Activated CD4-positive, alpha-beta T cell treated with anti-CD3 and anti-CD28 coated beads for 1 hour (primary cell): ENCODE data around the gene G3BP2.
"Not testable (repeated sequence)": the region's sequence is repeated elsewhere in the genome, so short reads cannot be mapped to it uniquely, and the experiment has no call there.

Experiments used
- DNase-seq: peaks from one replicate; pipeline ENCODE4 v3.0.0-alpha.2; 2020

Gene G3BP2

DNA sequence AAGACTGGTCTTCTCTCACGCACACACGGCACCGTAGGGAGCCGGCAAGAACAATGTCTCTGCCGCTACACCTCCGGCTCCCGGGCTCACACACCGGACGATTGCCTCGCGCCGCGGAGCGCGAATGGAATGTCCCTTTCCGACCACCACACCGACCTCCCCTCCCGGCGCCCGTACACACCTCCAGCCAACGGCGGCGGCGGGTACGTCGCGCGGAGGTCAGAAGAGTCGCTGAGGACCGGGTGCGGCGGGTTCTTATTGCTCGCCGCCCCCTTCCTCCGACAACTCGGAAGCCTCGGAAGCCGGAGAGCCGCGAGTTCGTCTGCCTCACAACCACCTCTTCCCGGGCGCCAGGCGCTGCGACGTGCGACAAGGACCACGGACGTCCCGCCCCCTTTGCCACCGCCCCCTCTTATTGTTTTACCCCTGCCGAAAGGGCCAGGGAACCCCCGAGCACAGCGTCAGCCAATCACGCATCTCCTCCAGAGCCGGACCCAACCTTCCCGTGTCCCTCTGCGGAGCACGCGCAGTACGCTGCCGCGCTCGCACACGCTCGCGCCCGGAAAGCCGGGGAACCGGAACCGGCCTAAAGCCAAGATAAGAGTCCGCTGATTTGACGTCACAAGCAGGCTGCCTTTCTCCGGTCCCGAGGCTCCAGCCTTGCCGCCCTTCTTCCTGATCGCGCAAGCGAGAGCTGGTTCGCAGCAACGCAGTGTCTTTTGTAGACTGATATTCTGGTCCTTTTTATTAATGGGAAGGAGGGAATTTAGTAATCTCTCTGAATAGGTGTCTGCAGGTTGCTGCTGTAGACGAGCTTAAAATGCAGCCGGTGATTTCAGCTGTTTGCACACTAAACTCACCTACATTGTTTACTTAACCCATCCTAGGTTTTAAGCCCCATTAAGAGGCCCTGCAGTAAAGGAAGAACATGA, at the start of gene G3BP2:
Gene G3BP2, minus strand, starts transcription at position 385 of the 932 bp plus-strand sequence. CDS start 11,386 bp downstream, outside the sequence.
- DNase-seq: peak; percentile 96

DNA sequence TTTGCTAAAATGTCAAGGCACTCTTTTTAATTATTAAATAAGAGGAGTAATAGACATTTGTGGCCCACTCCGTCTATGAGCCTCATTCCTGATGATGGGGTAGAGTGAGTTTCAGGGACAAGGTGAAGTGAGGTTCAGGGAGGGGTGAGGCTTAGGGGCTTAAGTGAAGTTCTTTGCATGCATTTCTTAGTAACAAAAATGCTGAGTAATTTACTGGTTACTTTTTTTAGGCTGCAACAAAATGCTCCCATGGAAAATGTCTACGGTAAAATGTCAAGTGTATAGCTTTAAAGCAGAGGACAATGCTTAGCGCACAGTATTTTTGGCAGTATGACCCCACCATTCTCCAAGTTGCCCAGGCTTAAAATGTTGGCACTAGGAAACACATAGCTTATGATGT, 49.2 kb upstream of the G3BP2 start:
- no peak for DNase-seq

DNA sequence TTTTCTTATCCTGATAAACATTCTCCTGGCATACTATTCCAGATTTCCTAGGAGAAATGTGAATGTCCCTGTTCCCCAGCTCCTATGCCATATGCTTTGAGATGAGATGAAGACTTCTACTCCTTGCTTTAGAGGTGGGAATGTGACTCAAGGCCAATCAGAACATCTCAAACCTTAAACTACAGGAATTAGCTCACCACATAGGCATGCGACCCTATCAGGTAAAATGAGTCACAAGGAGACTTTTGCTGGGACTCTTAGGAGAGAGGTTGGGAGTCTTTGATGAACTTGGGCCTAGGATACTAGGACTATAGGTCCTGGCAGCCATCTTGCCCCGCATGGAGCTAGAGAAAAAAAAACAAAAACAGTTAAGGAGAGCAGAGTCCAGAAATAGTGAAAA, 45.3 kb upstream of the G3BP2 start:
- DNase-seq: no peak

DNA sequence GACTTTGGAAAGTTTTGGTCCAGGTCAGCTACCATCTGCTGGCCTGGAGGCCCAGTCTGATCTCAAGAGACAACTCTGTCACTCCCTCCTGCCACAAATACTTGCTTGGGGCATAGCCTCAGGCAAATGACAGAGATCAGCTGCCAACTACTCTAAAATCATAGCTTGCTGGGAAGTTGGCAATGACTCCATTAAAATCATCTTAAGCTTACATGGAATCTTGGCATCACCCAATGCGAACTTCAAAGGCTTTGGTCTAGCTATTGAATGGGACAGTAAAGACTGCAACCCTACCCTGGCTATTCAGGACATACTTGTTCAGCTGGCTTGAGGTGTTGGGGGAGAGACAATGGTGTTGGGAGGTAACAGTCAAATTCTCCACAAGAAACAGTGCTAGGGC, 44.2 kb upstream of the G3BP2 start:
- no peak for DNase-seq

DNA sequence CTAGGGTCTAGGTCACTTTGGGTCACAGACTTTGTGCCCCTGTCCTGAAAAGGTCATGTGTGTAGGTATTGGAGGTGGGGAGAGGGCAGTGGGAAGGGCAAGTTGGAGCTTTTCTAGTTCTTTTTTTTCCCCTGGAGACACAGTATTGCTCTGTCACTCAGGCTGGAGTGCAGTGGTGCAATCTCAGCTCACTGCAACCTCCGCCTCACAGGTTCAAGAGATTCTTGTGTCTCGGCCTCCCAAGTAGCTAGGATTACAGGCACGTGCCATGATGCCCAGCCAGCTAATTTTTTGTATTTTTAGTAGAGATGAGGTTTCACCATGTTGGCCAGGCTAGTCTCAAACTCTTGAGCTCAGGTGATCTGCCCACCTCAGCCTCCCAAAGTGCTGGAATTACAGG, 42.8 kb upstream of the G3BP2 start:
- not testable (repeated sequence) for DNase-seq

DNA sequence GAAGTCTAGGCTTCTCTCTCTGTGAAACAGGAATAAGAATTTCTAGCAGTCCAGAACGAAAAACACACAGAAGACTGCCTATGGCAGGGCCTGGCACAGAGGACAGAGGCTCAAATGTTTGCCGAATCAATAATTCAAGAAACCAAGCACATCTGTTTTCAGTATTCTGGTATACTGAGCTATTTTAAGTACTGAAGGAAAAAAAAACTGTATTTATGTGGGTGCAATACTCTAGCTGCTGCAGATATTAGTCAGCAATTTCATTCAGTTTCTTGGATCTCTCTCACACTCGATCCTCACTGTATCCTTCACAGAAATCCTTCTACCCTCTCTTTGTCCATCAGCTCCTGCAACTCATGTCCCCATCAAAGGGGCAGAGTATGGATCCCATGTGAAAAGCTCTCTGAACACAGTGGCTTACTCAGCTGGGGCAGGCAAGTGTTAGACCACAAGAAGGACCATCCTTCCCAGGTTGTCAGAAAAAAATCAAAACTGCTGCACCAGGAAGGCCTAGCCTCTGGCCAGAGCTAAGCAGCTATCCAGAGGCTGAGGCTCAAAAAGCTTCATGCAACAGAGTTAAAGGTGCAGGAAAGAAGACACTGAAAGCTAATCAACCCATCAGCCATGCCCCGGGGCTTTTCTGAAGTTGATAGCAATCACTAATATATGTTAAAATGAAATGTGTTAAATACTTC, 42.0 kb upstream of the G3BP2 start:
- no peak for DNase-seq

DNA sequence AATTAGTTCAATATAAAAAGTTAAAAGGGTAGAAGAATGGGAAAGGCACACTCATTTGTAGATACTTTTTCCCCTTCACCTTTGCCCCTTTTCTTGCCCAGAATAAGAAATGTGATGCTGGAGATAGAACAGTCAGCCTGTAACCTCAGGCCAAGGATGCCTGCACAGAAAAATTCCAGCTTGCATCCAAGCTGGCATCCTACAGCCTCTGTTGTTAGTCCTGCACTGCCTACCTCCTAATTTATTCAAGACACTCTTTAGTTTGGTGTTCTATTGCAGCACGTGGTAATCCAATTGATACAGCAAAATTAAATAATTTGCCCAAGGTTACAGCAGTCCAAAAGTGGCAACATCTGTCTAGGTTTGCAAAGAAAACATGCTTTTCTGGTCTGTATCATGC, 41.5 kb upstream of the G3BP2 start:
- no peak for DNase-seq

DNA sequence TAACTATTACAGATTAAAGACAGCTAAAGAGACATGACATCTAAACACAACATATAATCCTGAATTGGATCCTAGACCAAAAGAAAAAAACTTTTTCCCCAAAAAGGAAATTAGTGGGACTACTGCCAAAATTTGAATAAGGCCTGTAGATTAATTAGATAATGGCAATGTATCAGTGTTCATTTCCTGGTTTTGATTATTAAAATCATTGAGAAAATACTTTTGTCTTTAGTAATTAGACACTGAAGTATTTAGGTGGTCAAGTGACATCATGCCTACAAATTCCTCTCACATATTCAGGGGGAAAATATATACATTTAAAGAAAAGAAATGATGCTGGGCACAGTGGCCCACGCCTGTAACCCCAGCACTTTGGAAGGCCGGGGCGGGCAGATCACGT, 40.8 kb upstream of the G3BP2 start:
- DNase-seq: no peak

DNA sequence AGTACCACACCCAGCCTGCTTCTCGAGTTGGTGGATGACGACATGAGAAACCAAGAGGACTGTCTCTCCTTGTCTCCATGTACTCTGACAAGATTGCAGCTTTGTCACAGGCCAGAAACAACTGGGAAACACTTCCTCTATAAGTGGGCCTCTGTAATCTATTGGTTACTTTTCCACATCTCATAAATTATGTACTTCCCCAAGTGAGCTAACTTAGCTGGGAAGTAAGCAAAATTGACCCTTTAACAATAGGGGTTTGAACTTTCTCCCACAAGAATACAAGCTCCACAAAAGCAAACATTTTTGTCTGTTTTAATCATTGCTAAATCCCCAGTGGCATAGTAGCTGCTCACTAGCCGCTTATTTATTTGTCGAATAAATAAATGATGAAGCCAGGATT, 37.0 kb upstream of the G3BP2 start:
- DNase-seq: no peak

DNA sequence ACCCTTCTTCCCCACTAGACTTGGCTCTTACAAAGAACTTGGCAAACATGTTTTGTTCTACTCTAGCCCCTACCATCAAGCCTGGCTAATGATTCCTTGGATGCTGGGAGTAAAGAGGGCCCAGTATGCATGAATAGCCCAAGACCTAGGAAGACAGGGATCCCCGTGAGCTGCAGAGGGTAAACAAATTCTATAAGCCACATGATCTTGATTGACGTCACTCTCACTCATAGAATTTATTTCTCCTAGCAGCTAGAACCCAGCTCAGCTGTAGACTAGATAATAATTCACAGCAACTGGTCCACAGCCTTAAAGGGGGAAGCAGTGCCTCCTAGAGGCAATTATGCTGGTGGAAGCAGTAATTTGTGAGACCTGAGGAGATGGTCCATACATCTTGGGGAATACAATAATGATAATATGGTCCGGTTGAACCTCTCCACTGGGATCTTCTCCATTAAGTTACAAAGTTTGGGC, 35.0 kb upstream of the G3BP2 start:
- no peak for DNase-seq

DNA sequence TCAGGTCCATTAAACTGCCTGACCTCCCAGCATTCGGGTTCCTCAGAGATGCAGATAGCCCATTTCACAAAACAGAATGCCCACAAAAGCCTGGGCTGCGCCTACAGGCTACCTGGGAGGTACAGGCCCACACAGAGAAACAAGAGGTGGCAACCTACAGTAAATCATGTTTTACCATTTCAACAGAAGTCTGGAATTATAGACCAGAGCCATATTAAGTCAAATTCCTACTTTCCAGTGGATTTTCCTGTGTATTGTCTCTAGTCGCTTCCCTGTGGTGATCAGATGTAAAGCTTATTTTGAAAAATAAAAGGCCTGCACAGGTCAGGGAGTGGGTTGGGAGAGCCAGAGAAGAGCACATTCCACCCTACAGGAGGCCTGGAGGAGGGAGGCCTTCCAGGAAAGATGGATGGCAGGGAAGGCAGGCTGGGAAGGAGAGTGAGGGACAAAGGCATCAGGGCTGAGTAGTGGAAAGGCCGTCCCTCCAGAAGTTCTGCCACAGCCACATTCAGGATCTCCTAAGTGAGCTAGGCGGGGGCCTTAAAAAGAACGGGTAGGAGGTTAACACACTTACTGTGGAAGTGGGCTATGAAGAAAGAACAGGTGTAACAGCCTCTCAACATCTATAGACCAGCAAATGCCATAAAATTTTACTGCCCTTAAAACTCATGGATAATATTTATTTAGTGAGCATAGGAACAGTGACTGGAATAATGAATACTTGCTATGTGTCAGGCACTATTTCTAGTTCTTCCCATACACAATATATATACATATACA, 32.2 kb upstream of the G3BP2 start:
- no peak for DNase-seq

DNA sequence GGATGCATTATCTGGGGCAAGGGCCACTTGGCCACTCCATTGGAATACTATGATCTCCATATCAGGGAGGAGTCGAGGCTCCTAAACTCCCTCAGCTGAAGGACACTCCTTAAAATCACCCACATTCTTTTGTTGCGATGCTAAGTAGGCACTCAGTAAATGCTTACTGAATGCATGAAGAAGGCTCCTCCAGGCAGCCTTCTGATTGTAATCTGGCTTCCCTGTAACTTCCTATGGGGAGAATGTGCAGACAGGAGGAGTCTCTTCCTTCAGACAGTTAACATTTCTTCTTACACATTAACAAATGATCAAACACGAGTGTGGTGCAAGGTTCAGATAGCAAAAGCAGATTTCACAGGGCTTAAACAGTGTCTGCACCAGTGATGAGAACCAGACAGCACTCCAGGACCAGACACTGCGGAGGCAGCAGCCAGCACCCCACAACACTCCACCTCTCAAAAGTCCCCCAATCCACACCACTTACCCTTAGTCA, 29.8 kb upstream of the G3BP2 start:
- DNase-seq: no peak

DNA sequence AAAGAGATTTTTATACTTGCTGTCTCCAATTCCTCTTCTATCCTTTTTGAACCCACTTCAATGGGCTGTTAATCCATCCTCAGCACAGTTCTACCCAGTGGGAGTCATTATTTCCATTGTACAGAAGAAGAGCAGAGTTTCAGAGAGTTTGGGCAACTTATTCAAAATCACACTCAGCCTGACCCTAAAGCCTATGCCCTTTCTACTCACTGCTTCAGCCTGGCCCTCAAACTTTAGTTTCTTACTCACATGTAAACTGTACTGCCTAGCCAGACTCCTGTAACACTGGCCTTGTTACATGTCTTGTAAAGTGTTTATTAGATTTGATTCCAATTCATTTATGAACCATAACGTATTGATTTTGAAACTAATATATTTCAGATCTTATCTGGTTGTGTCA, 26.1 kb upstream of the G3BP2 start:
- DNase-seq: no peak

DNA sequence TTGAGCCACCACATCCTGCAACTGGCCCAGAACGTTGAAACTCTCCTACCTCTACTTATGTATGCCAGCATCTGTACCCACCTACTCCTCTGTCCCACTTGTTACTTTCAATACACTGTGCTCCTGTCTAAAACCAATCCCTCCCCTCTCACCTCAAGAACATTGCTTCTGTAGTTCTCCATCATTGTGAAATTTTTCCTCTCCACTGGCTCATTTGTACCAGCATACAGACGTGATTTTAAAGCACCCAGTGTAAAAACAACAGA, 25.7 kb upstream of the G3BP2 start:
- DNase-seq: no peak

DNA sequence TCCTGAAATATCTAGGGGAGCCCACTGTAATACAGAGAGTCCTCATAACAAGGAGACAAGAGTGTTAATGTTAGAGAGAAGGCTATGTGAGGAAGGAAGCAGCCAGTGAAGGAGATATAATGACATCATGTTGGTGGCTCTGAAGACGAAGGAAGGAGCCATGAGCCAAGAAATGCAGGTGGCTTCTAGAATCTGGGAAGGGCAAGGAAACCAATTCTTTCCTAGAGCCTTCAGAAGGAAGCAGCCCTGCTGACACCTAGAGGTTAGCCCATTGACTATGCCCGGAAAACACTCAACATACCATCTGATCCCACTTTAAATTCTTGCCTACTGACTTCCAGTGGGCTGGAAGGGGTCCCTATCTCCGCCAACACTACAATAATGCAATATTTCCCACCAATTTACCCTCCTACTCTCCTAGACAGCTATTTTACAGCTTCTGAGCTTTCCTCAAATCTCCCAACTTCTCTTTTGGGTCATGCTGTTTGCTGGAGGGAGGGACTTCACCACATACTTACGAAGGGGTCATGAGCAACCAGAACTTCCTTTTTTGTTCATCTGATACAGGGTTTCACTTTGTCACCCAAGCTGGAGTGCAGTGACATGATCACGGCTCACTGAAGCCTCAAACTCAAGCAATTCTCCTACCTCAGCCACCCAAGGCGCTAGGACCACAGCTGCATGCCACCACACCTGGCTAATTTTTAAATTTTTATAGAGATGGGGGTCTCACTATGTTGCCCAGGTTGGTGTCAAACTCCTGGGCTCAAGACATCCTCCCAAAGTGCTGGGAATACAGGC, 25.2 kb upstream of the G3BP2 start:
- DNase-seq: no peak

DNA sequence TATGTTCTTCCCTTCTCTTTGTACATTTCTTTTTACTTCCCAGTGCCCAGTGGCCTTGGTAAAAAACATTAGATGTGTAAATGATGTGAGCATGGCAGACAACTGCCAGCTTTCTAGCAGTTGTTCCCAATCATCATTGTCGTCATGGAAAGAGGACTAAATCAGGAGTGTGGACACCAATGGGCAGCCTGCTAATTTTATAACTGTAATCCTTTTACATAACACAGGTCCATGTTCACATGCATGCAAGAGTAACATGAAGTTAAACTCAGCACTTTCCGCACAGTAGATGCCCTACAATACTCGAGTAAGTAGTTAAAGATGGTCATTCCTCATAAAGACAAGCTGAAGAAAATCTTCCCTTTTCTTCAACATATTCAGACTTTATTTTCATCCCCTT, 23.4 kb upstream of the G3BP2 start:
- no peak for DNase-seq

DNA sequence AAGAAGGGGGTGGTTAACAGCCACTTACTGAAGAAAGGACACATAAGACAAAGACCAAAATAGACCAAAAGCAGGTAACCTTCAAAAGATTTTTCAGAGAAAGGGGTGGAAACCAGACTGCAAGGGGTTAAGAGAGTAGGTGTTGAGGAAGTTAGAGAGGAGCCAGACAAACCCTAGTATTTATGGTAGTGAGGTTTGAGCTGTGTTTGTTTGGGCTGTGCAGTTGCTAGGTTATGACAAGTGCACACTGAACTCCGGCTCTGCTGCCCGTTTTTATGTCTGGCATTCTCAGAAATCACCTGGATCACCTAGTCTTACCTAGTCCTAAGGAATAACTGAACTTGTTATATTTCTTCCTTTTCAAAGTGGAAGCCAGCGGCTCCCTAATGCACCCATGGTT, 22.9 kb upstream of the G3BP2 start:
- no peak for DNase-seq

DNA sequence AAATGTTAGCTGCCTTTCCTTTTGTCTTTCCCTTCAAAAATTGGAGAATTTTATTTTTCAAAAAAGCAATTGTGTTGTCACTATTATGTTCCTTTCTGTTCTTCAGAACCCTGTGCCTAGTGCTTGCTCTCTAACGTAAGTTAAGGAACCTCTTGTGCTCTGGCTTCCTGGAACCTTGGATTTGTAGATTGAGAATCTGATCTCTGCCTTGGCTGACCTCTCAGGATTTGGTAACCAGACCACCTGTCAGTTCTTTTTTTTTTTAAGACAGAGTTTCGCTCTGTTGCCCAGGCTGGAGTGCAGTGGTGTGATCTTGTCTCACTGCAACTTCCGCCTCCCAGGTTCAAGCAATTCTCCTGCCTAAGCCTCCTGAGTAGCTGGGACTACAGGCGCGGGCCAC, 18.9 kb upstream of the G3BP2 start:
- DNase-seq: not testable (repeated sequence)

DNA sequence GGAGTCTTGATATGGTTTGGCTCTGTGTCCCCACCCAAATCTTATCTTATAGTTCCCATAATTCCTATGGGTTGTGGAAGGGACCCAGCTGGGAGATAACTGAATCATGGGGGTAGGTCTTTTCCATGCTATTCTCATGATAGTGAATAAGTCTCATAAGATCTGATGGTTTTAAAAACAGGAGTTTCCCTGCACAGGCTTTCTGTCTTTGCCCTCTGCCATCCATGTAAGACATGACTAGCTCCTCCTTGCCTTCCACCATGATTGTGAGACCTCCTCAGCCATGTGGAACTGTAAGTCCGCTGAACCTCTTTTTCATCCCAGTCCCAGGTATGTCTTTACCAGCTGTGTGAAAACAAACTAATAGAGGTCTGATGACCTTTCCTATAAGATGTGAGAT, 13.9 kb upstream of the G3BP2 start:
- DNase-seq: not testable (repeated sequence)

DNA sequence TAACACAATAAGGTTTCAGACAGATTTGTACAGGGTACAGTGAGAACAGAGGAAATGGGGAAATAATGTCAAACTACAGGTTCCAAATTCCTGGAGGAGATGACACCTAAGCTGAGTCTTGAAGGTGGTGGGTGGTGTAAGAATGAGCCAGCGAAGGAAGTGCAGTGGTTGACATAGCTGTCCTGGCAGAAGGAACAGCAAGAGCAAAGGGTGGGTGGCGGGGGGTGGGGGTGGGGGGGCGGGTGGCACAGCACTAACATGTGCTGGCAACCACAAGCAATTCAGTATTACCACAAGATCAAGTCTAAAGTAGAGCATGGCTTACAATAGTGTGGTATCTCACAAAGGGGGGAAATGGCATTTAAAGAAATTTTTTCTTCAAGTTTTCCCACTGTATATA, 13.1 kb upstream of the G3BP2 start:
- no peak for DNase-seq

DNA sequence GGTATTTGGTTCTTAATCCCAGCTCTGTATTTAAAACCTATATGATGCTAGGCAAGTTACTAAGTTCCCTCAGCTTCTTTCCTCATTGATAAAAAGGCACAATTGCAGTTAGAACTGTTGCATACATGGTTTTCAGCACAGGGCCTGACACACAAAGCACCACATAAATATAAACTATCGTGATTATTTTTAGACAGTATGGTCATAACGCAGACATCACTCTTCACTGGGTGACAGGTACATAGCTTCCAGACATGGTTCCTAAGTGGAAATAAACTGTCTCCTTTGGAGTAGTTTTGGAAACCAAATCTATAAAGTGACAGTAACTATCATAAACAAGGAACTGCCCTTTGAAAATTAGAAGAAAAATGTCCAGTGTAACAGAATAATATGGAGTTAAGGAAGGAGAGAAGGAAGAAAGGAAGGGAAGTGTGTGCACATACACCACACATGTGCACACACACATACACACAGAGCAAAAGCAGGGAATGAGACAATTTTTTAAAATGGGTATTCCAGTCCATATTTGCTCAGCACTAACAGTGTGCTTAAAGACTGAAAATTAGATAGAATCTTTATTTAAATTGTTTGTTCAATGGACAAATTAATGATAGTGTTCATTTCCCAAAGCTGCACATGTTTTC, 12.5 kb upstream of the G3BP2 start:
- no peak for DNase-seq
